ENCODE results near the gene PLS1.

The PLS1 gene

DNA sequence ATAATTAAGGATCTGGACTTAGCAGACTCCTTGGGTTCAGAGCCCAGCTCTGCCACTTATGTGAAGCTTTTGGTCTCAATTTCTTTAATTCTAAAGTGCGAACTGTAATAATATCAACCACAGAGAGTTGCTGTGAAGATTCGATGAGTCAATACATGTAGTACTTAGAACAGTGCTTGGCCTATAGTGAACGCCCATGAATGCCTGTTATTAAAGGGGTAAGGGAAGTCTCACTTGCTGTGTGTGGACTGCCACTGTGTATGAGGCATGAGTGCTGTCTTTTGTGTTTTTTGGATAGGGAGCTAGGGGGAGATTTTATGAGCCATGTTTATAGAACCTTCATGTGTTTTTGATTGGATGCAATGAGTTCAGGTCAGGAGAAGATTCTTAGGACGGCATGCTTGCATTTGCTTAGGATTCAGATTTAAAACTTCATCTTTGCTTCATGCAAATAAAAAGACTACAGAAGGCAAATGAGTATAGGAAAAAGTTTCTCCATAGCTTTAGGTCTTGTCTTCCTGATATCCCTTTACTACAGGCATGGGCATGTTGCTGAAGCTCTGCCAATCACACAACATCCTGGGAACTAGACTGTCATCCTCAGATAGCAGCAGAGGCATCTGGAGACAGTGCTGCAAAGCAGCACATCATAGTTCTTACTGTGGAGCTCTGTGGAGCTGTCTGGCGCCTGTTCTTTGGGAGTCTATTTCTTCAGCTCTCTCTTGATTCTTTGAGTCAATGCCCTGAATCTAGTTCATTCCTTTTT lies 50.0 kb downstream of the PLS1 start:
- Histone ChIP-seq H3K4me3 (replicated peaks; ENCODE audit: low read depth, low read length) (no peak overlapping the region), H3K36me3 (ENCODE audit: control insufficient read depth, insufficient read depth, low read length) (no peaks in the 10 kb centered on the region), H3K27me3 (replicated peaks; ENCODE audit: control insufficient read depth, insufficient read depth, low read length) (no peaks in the 10 kb centered on the region)
- TF ChIP-seq, protein P1, sequence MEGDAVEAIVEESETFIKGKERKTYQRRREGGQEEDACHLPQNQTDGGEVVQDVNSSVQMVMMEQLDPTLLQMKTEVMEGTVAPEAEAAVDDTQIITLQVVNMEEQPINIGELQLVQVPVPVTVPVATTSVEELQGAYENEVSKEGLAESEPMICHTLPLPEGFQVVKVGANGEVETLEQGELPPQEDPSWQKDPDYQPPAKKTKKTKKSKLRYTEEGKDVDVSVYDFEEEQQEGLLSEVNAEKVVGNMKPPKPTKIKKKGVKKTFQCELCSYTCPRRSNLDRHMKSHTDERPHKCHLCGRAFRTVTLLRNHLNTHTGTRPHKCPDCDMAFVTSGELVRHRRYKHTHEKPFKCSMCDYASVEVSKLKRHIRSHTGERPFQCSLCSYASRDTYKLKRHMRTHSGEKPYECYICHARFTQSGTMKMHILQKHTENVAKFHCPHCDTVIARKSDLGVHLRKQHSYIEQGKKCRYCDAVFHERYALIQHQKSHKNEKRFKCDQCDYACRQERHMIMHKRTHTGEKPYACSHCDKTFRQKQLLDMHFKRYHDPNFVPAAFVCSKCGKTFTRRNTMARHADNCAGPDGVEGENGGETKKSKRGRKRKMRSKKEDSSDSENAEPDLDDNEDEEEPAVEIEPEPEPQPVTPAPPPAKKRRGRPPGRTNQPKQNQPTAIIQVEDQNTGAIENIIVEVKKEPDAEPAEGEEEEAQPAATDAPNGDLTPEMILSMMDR (IDR thresholded peaks at IDR 0.05; ENCODE audit: insufficient read depth, low read length, poor library complexity, severe bottlenecking) = no peak
- no peak for DNase-seq (ENCODE audit: extremely low read depth, insufficient read length)

DNA sequence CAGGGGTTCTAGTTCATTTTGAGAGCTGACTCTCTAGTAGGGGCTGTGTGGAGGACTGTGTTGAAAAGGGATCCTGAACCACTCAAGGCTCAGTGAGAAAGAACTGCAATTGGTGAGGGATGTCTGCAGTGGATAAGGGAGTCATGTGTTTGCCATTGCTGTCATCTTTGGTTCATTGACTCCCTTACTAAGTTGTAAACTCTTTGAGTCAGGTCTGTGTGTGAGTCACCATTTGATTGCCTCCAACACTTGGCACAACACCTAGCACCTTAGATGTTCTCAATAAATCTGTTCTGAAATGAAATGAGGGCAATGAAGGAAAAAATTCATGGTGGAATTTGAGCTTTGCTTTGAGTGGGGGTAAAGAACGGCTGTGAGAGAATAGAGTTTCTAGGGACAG lies 51.7 kb downstream of the PLS1 start:
- TF ChIP-seq, protein P1 (IDR thresholded peaks at IDR 0.05; ENCODE audit: insufficient read depth, low read length, poor library complexity, severe bottlenecking) = no peak
- Histone ChIP-seq H3K4me3 (replicated peaks; ENCODE audit: low read depth, low read length) (no peak overlapping the region), H3K36me3 (ENCODE audit: control insufficient read depth, insufficient read depth, low read length) (no peaks in the 10 kb centered on the region), H3K27me3 (replicated peaks; ENCODE audit: control insufficient read depth, insufficient read depth, low read length) (no peaks in the 10 kb centered on the region)
- DNase-seq (ENCODE audit: extremely low read depth, insufficient read length) = no peak

DNA sequence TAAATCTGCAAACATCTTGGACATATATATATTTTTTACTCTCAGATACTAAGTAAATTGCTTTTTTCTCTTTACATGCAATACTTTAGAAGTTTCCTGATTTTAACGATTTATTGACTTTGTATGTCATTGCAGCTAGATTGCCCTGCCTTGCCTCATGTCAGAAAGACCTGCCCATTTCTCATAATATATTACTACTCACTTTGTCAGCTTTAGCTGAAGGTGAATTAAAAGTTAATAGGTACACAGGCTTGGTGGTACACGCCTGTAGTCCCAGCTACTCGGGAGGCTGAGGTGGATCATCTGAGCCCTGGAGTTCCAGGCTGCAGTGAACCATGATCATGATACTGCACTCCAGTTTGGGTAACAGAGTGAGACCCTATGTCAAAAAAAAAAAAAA lies 52.8 kb downstream of the PLS1 start:
- H3K4me3 ChIP-seq (replicated peaks; ENCODE audit: low read depth, low read length) = no peak overlapping the region
- no peaks in the 10 kb centered on the region for H3K36me3 ChIP-seq (ENCODE audit: control insufficient read depth, insufficient read depth, low read length)
- no peak for DNase-seq (ENCODE audit: extremely low read depth, insufficient read length)
- H3K27me3 ChIP-seq (replicated peaks; ENCODE audit: control insufficient read depth, insufficient read depth, low read length) = no peaks in the 10 kb centered on the region
- TF ChIP-seq, protein P1 (IDR thresholded peaks at IDR 0.05; ENCODE audit: insufficient read depth, low read length, poor library complexity, severe bottlenecking) = no peak

DNA sequence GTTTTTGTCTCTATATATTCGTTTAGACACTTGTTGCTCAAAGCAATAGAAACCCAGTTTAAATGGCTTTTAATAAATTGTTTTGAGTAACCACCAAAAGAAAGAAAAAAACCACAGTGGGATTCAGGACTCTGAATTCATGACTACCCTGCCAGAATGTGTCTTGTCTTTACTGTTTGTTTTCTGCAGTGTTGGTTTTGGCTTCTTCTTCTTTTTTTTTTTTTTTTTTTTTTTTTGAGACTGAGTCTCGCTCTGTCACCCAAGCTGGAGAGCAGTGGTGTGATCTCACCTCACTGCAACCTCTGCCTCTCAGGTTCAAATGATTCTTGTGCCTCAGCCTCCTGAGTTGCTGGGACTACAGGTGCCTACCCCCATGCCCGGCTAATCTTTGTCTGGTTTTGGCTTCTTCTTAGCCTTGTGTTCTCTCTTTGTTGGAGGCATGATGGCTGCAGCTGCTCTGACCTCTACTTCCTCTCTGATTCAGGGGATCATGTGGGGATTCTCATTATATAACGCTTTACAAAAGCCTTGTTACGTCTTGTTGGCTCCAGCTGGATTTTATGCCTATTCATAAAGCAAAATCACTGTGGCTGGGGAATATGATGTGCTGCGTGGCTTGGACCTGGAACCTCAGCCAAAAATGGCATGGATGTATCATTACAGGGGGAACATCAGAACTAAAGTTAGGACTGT lies 54.0 kb downstream of the PLS1 start:
- Histone ChIP-seq H3K27me3 (replicated peaks; ENCODE audit: control insufficient read depth, insufficient read depth, low read length) (no peaks in the 10 kb centered on the region), H3K36me3 (ENCODE audit: control insufficient read depth, insufficient read depth, low read length) (no peaks in the 10 kb centered on the region), H3K4me3 (replicated peaks; ENCODE audit: low read depth, low read length) (no peak overlapping the region)
- TF ChIP-seq, protein P1 (IDR thresholded peaks at IDR 0.05; ENCODE audit: insufficient read depth, low read length, poor library complexity, severe bottlenecking) = no peak
- no peak for DNase-seq (ENCODE audit: extremely low read depth, insufficient read length)

DNA sequence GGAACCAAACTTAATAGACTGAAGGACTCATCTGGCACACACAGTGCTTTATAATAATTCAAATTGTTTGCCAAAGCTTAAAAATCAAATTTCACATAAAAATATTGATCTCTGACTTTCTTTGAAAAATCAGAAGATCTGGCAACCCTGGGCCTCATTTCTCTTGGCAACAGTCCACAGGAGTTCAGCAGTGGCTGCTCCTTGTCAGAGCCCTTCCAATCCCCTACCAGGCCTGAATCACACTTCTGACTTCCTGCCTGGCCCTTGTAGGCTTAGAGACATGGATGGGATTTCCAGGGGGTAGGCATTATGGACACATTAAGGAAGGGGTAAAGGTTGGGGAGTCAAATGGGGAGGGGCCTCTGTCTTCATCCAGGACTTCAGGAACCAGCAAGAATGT lies 55.5 kb downstream of the PLS1 start:
- no peak overlapping the region for H3K4me3 ChIP-seq (replicated peaks; ENCODE audit: low read depth, low read length)
- H3K36me3 ChIP-seq (ENCODE audit: control insufficient read depth, insufficient read depth, low read length) = no peaks in the 10 kb centered on the region
- TF ChIP-seq, protein P1 (IDR thresholded peaks at IDR 0.05; ENCODE audit: insufficient read depth, low read length, poor library complexity, severe bottlenecking) = no peak
- no peaks in the 10 kb centered on the region for H3K27me3 ChIP-seq (replicated peaks; ENCODE audit: control insufficient read depth, insufficient read depth, low read length)
- no peak for DNase-seq (ENCODE audit: extremely low read depth, insufficient read length)
